ENCODE measurements around the gene CHMP5.

CHMP5 gene

DNA sequence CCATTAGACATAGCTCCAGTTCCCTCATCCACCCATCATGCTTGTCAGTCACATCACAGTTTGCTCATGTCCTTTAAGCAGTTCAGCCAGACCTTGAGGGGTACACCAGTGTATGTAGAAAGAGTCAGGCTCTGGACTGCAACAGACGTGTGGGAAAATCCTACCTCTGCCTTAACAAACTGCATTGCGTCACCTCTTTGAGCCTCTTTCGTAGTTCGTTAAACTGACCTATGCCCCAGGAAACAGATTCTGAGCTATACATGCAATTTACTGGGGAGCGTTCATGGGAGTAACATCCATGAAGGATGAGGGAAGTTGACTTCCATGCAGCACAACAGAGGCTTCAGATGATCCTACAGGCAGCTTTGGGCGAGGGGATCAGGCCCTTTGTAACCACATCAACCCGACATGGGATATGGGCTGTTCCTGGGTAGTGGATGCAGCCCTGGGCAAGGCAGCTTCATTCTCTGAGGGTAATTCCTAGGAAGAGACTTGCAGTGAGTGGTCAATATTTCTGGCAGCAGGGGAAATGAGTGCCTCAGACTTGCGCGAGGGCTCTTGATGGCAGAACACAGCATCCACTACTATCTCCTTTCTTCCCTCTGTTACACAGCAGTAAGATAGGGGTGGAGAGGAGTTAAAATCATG, 20.6 kb upstream of the CHMP5 start:
- DNase-seq, result no peak

DNA sequence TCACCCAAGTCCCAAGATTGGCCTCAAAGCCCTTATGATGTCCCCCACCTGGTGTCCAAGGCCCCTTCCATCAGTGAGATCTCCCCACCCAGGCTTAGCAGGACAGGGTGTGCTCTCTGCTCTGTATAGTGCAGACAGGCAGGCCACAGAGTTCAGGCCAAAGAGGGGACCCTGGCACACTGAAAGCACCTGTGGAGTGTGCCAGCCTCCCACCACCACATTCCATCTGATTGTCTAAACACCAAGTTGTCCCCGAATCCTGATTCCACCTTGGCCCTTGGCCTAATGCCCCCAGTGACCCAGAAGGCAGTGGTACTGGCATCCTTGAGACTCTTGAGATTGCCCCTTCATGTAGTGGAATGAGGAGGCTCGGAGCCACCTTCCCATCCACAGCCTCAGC, 19.5 kb upstream of the CHMP5 start:
- DNase-seq, result no peak

DNA sequence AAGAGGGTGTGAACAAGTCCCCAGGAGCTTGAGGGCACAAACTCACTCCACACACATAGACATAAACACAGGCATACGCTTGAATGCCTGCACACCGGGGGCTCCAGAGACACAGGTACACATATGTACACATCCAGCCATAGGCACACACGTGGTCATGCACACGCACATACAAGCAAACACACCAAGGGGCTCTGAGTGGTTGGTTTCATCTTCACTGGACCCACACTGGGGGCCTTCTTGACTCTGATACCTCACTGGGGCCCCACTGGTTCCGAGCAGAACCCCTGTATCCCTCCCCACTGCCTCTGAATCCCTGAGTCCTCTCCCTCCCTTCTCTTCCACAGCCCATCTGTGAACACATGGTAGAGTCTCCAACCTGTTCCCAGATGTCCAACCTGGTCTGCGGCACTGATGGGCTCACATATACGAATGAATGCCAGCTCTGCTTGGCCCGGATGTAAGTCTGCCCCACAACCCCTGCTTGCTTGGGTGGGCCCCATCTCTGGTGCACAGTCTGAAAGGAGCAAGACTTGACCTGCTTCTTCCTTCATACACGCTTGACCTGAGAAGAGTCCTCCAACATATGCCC, 18.5 kb upstream of the CHMP5 start:
- DNase-seq, result no peak

DNA sequence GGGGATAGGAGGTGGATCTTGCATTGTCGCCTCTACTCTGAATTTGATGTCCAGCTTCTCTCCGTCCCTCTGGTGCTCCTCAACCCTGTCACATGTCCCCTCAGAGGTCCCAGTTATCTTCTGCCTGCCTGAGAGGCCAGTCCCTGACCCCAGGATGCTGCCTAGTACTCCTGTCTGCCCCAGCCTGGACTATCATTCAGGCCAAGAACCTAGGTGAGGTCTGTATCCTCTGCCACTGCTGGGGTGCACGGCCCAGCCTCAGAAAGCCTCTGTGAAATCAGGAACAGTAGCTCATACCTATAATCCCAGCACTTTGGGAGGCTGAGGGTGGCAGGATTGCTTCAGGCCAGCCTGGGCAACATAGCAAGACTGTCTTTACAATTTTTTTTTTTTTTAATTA, 16.2 kb upstream of the CHMP5 start:
- DNase-seq, result no peak

DNA sequence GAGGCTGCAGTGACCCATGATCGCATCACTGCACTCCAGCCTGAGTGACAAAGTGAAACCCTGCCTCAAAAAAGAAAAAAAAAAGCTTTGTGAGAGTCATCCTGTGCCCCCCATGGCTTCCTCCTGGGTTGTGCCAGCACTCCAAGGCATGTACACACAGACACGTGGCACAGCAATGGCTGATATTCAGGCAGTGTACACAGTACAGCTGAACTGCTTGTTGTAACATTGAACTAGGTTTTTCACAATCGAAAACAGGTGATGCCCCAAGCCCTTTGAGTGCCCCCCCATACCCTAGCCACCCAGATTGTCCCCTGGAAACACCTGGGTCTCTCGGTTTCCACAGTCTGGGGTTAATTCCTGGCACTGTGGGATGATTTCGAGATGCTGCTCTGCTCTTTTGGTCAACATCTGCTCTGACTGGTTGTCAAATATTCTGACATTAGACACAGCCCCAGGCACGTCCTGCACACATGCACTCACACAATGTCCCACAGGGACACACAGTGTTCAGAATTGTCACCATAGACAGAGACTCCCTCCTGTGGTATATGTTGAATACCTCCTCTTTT, 15.7 kb upstream of the CHMP5 start:
- no peak for DNase-seq

DNA sequence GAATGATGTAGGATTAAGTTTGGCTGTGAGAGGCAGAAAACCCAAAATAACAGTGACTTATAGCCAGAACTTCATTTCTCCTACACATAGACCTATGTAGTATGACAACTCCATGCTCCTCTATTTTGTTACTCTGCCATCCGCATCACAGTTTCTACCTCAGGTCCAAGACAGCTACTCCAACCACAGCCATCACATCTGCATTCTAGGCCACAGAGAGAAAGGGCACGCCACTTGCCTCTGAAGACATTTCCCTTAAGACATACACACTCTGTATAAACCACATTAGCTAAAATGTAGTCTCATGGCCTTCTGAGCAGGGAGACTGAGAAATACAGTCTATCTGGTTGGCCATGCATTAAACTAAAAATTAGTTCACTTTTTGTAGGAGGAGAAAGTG, 14.9 kb upstream of the CHMP5 start:
- DNase-seq, result no peak

DNA sequence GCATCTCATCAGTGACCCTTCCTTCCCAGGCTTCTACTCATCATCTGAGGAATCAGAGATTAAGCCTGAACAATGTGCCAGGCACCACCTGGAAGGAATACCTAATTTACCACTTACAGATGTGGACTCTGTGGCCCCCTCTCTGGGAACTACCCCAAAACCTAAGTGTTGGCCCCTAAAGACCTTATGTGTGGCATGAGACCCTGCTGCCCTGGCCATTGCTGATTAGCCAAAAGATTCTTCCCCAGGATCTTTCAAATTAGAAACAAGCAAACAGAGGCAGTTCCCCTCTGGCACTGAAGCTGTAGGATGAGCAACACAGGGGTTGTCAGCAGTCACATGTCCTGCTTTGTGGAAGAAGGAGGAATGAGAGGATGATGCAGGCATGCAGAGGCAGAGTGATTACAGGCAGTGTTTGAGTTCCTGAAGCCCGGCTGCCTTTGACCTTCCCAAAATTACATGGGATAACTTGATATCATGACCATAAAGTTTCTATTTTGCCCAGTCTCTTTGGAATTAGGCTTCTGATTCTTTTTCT, 14.3 kb upstream of the CHMP5 start:
- no peak for DNase-seq

DNA sequence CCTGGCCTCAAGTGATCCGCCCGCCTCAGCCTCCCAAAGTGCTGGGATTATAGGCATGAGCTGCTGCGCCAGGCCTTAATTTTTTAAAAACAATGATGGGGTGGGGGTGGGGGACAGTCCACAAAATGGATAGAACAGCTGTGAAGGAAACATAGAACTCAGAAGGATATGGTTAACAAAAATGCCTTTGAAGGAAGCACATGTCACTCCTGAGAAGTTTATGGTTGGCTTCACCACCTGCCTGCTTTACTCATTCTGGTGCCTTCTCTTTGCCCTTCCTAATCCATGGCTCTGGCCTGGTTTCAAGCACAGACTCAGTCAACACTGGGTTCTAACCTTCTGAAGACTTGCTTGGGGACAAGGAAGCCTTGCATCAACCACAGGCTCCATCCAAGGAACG, 10.6 kb upstream of the CHMP5 start:
- DNase-seq, result no peak

DNA sequence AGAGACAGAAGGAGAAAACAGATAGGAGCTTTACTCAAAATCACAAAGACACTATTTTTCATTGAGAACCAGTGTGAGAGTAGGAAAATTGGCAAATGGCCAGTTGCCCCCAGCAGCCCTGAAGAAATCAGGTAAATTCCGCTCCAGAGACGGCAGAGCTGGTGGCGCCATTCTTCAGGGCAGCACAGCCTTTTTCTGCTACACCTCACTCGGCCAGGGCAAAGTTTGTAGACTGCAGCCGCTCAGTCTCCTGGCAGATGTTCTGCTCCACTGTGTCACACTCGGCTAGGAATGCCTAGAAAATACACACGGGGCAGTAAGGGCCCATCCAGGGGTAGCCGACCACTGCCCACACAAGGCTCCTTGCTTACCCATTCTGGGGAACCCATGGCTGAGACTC, 9.8 kb upstream of the CHMP5 start:
- DNase-seq, result no peak

DNA sequence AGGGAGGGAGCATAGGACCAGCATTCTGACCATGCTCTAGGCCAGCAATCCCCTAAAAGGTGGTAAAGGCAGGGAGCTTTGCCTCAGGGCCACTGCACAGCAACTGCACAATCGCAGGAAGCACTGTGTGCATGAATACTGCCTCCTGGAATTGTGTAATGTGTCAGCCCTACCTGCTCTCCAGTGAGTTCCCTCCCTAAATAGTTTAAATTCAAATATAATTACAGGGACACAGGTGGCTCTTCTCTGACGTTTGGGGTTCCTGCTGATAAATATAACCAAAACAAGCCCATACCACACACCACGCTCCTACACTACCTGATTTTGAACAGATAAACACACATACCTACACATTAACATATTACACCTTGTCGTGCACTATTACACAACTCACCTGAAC, 9.4 kb upstream of the CHMP5 start:
- no peak for DNase-seq

DNA sequence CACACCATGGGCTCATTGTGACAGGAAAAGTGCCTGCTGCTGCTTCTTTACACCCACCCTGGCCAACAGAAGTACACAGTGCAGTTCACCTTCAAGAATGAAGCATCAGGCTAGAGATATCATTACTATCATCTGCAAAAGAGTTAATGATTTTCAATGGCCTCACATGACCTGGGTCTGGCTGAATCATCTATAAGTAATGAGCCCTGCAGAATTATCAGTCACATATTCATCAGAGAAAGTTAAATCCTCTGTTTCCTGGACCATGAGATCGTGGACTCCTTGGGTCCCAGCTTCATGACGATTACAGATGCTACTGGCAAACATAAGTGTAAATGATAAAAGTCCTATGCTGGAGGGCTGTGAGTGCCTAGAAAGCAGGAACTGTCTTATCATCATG, 8.6 kb upstream of the CHMP5 start:
- no peak for DNase-seq

DNA sequence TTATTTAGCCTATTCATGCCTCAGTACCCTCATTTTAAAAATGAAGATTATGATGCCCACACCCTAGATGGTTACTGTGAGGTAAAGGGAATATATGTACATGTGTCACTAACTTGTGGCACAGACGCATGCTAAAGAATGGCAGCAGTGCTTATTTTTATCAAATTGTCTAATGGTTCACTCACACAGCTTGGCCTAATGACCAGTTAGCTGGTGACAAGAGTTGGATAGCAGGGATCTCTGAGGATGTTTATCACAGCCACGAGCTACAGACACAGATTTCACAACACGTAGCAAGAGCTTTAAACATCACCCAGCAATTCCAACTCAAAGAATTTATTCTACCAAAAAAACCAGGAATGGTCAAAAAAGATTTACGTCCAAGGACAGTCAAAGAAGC, 7.6 kb upstream of the CHMP5 start:
- DNase-seq, result no peak

DNA sequence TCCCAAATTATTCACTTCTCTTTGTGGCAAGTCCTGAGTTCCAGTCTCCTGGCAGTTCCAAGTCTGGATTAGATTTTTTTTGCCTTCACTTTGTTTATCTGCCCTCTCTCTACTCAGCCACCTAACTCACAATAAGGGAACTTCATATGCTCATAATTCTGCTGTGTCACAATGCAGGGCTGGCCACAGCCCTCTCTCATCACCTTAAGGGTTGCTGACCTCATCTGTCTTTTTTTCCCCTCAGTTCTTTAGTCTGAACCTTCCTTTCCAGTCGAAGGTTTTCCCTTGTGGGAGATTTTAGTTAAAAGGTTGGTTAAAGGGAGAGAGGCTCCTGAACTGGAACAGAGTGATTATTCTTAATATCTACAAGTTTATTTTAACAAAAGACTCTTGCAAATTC, 4.5 kb upstream of the CHMP5 start:
- DNase-seq, result no peak

DNA sequence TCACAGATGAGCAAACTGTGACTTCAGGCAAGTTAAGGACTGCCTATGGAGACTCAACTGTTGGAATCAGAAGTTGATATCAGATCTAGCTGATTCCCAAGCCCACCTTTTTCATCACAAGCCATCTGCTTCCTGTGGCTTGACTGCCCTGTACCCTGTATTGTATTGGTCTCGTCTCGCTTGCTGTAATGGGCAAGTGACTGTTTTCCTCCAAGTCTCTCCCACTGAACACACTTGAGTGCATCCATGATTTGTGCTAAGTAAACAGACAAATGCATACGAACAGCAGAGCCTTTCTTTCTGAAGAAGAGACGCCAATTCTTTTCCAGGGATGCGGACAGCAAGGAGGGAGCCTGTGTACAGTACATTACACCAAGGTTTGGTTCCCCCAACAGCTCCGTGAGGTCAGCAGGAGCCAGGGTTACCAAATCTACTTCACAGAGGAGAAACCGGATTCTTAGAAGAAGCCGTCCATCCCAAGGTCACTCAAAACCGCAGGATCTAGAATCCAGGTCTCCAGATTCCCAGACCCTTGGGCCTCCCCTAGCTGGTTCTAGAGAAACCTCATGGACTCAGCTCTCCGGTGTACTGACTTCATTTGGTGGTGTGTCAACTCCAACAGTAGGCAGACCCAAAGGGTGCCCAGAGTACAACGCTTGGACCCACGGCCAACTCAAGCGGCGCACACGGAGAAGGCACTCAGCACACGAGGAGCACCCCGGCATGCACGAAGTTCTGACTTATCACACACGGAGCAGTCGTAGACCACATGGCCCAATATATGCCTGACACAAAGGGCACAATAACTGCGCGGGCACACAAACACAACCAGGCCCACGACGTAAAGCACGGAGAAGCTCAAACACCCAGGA, 1.5 kb upstream of the CHMP5 start:
- no peak for DNase-seq

DNA sequence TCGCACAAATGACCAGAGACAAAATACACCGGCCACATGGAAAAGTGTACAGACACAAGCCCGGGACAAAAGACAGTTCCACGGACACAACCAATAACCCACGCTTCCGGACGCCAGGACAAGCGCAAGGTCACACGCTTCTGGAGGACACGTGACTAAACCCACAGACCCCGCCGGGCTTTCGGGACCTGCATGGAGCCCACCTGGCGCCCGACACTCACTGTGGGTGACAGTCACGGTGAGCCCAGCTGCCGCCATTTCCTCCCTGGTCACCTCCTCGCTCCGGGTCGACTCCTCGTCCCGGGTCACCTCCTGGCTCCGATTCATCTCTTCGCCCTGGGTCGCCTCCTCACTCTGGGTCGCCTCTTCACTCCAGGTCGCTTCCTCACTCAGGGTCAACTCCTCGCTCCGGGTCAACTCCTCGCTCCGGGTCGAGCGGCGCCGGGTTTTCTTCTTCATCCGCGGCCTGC, 811 bp upstream of the CHMP5 start:
- peak; percentile 37 to 54 for DNase-seq

DNA sequence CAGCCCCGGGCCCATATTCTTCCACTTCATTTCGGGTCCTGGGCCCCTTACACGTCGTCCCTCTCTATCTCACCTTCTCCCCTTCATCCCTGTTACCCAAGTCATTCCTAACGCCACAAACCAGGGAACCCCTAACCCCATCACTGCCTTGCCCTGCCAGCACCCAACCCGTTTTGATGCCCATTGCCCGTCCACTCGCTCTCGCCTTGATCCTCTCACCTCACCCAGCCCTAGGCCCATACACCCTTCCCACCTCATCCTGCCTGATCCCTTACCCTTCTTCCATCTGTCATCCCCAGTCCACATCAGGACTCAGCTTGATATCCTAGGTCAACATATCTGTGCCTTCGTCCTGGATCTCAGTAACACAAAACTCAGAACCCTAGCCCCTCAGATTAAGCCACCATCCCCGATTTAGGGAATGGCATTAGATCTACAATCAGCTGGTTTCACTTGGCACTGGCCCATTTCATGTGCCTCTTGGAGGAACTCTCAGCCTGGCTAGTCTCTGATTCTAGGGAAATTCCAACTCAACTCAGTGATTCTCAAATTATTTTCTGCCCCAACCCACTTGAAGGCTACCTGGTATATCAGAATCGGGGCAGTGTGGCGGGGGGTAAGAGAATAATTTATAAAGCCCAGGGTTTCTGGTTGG, 489 bp downstream of the CHMP5 start:
- peak; percentile 39 to 66 for DNase-seq

DNA sequence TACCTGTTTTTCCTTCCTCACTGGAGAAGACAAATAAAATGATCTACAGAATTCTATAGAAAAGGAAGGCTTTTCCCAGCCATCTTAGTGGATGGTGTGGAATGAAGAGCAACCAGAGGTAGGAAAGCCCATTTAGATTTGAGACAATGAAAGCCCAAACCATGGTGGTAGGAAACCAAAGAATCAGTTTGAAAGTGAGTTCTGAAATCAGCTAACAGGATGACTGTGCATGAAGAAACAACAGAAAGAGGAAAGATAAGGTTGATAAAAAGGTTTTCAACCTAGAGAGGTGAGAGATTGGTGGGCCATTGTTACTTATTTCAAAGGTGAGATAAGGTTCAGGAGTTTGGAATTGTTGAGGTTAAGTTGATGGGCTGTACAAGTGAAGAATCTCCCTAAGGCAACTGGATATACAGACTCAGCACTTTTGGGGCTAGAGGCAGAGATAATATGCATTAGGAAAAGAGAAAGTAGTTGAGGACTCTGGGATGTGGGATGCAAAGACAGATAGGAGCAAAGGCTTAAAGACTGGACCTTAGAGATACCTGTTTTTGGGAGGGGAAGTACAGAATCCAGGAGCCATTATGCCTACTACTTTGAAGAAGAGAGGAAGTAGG, 2.4 kb downstream of the CHMP5 start:
- no peak for DNase-seq

DNA sequence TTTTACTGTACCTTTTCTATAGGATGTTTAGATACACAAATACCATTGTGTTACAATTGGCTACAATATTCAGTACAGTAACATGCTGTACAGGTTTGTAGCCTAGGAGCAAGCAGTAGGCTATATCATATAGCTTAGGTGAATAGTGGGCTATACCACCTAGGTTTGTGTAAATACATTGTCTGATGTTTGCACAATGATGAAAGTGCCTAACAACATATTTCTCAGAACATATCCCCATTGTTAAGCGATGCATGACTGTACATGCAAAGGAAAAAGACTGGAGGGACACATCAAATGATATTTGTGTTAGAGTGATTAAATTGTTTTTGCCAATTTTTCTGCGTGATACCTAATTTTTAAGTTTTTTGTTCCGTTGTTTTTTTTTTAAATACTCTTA, 5.3 kb downstream of the CHMP5 start:
- no peak for DNase-seq

DNA sequence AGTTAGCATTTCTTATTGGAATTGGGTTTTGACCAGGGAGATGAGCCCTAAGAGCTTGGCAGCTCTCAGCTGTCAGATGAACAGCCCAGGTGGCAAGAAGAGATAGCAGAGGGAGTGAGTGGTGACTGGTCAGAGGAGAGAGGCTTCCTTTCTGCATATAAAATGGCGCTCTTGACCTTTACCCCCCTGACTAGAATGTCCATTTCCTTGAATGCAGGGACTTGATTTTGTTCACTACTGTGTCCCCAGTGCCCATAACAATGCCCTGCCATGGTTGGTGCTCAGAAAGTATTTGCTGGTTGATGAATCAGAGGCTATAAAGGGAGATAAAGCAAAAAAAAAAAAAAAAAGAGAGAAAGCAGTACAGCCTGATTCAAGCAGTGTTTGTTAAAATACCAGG, 7.2 kb downstream of the CHMP5 start:
- no peak for DNase-seq

DNA sequence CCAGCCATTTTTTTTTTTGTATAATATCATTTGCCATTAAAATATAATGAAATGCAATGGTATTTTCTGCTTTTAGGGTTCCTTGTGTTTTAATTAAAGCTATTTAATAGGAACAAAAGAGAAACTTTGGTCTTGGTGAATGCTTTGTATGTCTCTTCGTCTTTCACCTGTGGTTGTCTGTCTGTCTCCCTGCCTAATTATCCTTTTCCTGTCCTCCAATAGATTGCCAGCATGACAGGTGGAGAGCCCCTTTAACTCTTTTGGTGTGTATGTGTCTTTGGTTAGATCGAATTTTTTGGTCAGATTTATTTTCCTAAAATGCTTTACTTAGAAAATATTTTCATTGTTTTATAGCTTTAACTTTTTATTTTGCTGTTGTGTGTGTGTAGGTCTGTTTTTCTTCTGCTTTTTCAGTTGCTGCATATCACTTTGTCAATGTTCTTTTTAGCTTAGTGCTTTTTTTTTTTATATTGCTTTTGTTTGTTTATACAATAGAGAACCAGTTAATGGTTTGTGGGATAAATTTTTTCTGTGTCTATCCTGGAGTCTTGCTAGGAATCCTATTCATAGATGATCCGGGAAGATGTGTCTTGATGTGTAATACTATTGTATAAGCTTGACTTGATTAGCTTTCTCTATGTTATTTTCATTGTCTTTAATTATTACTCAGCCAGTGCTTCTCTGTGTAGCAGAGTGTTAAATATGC, 8.6 kb downstream of the CHMP5 start:
- no peak for DNase-seq

DNA sequence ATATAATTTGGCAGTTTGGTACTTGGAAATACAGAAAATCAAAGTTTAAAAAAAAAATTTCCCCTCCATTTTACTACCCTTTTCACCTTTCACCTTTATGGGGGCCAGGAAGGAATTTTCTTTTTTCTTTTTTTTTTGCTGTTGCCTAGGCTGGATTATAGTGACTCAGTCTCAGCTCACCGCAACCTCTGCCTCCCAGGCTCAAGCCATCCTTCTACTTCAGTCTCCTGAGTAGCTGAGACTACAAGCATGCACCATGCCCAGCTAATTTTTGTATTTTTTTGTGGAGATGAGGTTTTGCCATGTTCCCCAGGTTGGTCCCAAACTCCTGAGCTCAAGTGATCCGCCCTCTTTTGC, 9.1 kb downstream of the CHMP5 start:
- DNase-seq, result no peak

DNA sequence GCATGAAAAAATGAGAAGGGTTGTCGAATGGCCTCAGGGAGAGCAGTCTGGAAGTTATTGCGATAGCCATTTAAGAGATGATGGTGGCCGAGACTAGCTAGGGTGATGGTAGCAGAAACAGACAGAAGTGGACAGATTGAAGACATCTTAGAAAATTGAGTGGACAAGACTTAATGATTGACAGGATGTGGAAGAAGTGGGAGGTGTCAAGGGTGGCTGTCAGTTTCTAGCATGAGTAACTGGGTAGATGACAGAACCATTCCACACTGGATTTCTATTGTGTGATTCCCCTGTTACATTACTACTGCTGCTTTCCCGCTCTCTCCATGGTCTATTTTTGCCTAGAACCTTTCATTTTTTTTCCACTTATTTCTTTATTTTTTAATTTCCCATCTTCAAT, 12.6 kb downstream of the CHMP5 start:
- DNase-seq, result no peak

All from CD4-positive, alpha-beta T cell treated with Interferon alpha-2 for 1 hour (primary cell).